GM21360 (cell line): ENCODE data around the gene TNFRSF6B.
A peak's percentile ranks its signal among the peaks of the same experiment; 100 is the strongest.

Experiments
- ATAC-seq: cut with Tn5 transposase; IDR thresholded peaks from one replicate; pipeline ENCODE4 v1.9.1; 2021; ENCODE audit warnings: mild to moderate bottlenecking, moderate library complexity; ENCODE audit not compliant: unreplicated experiment

TNFRSF6B gene

DNA sequence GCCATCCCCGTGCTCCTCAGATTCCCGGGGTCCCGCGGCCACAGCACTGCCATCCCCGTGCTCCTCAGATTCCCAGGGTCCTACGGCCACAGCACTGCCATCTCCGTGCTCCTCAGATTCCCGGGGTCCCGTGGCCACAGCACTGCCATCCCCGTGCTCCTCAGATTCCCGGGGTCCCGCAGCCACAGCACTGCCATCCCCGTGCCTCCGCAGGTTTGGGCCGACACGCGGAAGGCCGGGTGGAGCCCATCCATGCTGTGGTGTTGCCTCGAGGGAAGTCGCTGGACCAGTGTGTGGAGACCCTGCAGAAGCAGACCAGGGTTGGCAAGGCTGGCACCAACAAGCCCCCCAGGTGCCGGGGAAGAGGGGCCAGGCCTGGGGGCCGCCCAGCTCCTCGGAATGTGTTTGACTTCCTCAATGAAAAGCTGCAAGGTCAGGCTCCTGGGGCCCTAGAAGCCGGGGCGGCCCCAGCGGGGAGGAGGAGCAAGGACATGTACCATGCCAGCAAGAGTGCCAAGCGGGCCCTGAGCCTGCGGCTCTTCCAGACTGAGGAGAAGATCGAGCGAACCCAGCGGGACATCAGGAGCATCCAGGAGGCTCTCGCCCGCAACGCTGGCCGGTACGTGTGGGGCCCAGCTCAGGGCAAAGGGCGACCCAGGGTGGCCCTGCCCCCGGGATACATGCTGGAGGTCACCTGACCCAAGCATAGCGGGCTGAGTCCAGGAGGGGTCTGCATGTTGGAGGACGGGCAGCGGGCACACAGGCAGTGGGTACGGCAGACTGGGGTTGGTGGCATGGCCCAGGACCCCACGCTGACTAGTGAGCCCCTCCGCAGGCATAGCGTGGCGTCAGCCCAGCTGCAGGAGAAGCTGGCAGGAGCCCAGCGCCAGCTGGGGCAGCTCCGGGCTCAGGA lies 38.8 kb downstream of the TNFRSF6B start:
- ATAC-seq: no peak

DNA sequence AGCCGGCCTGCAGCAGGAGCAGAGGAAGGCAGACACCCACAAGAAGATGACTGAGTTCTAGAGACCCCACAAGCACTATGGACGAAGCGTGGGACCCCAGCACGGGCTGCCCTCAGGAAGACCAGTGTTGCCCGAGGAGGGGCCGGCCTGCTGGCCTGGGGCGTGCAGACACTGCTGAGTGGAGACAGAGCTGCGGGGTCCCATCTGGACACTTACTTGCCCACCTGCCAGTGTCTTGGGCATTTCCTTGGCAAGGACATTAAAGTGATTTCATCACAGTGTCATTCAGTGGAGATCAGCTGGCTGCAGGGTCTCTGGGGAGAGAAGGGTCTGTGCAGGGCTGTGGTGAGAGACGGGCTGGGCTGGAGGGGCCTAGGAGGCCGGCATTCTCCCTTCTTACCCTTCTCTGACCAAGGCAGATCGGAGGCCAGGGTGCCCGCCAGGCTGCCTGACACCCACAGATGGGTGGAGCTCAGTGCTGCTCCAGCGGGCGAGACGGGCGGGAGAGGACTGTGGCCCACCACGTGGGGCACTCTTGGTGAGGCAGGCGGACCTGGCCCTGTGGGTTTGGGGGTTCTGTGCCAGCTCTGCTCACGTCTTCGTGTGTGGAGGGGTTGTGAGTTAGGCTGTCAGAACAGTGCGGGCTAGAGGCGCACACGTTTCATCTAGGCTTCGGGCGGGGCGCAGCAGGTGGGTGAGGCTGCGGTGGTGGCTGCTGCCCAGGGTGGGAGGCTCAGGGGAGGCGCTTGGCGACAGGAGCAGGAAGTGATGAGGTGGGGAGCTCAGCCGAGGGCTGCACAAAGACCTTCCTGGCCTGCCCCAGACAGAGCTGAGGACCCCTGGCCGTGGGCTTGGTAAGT lies 39.6 kb downstream of the TNFRSF6B start, which contains the start of gene LIME1:
Gene LIME1 (plus strand): TSS at position 806 of the 860 bp plus-strand sequence. CDS start 886 bp downstream, outside the sequence.
- ATAC-seq: no peak

DNA sequence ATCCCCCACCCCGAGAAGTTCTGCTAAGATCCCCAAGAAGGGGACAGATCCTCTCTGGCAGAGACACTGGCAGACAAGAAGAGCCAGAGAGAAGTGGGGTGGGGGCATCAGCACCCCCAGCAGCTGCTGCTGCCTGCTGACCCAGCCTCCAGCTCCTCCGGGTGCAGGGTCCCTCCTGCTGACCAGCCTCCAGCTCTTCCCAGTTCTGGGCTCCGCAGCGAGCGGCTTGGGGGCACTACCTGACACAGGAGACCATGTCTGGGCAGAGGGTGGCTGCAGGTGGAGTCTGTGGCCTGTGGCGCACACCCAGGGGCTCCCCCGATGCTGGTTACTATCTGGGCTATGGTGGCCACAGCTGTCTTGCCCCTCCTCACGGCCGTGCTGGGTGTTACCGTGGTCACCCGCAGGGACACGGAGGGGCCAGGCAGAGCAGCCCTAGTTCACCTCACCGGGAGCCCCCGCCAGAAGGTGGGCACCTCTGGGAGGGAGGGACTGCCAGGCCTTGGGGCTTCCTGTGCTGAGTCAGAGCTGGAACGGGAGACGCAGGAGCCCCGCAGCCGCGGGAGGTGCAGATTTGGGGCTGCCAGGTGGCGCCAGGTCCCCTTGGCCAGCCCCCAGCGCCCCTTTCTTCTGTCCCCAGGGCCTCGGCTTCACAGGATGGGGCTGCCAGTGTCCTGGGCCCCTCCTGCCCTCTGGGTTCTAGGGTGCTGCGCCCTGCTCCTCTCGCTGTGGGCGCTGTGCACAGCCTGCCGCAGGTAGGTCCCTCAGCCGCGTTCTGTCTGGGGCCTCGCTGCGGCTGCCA lies 40.6 kb downstream of the TNFRSF6B start:
- no peak for ATAC-seq

DNA sequence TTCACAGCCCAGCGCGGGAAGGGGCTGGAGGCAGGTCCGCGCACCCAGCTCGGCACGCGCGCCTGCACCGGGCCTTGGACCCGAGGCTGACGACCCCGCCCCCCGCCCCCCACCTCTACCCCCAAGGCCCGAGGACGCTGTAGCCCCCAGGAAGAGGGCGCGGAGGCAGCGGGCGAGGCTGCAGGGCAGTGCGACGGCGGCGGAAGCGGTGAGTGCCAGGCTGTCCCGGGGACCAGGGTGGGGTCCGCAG lies 41.2 kb downstream of the TNFRSF6B start:
- no peak for ATAC-seq

DNA sequence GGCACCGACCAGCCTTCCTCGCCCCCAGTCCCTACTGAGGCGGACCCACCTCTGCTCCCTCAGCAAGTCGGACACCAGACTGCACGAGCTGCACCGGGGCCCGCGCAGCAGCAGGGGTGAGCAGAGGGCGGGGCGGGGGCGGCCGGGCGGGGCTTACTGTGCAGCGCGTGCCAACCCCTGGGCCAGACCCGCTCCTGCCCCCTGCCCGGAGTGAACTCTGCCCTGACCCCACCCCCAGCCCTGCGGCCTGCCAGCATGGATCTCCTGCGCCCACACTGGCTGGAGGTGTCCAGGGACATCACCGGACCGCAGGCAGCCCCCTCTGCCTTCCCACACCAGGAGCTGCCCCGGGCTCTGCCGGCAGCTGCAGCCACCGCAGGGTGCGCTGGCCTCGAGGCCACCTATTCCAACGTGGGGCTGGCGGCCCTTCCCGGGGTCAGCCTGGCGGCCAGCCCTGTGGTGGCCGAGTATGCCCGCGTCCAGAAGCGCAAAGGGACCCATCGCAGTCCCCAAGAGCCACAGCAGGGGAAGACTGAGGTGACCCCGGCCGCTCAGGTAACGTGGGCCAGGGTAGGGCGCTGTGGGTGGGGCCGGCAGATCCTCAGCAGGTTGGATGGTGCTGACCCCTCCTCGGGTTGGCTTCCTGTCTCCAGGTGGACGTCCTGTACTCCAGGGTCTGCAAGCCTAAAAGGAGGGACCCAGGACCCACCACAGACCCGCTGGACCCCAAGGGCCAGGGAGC lies 41.7 kb downstream of the TNFRSF6B start:
- ATAC-seq: no peak

DNA sequence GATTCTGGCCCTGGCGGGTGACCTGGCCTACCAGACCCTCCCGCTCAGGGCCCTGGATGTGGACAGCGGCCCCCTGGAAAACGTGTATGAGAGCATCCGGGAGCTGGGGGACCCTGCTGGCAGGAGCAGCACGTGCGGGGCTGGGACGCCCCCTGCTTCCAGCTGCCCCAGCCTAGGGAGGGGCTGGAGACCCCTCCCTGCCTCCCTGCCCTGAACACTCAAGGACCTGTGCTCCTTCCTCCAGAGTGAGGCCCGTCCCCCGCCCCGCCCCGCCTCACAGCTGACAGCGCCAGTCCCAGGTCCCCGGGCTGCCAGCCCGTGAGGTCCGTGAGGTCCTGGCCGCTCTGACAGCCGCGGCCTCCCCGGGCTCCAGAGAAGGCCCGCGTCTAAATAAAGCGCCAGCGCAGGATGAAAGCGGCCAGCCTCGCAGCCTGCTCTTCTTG lies 42.3 kb downstream of the TNFRSF6B start:
- no peak for ATAC-seq

DNA sequence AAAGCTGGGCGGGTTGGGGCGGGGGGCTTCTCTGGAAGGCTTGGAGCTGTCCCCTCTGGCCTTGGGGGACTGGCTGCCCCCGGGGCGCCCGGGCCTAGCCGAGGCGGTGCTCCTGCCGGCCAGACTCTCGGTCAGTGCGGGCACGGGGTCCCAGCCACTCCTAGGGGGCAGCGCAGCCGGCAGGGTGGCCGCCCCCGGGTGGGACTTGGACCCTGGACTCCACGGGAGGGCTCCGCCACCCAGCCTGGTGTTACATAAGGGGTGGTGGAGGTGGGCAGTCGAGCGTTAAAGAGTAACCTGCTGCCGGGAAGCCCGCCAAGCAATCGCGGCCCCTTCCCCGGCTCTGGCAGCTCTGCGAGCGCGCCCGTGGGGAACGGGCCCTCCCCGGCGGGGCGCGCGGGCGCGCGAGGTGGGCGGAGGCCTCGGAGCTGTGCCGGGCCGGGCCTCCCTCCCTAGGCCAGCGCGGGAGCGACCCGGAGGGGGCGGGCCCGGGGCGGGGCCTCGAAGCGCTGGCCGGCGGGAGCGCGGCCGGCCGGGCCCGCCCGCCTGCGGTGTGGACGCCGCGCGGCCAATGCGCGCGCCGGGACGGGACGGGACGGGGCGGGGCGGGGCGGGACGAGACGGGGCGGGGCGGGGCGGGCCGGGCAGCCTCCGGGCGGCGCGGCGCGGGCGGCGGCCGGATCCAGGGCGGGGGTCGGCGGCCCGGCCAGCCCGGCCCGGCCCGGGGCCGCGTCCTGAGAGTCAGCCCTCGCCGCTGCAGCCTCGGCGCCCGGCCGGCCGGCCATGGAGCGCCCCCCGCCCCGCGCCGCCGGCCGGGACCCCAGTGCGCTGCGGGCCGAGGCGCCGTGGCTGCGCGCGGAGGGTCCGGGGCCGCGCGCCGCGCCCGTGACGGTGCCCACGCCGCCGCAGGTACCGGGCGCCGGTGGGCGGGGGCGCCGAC lies 42.9 kb downstream of the TNFRSF6B start, which contains the start of gene SLC2A4RG:
Gene SLC2A4RG (plus strand): TSS at position 647 of the 940 bp plus-strand sequence. CDS start 137 bp downstream, at position 784.
- peak; percentile 45 for ATAC-seq

DNA sequence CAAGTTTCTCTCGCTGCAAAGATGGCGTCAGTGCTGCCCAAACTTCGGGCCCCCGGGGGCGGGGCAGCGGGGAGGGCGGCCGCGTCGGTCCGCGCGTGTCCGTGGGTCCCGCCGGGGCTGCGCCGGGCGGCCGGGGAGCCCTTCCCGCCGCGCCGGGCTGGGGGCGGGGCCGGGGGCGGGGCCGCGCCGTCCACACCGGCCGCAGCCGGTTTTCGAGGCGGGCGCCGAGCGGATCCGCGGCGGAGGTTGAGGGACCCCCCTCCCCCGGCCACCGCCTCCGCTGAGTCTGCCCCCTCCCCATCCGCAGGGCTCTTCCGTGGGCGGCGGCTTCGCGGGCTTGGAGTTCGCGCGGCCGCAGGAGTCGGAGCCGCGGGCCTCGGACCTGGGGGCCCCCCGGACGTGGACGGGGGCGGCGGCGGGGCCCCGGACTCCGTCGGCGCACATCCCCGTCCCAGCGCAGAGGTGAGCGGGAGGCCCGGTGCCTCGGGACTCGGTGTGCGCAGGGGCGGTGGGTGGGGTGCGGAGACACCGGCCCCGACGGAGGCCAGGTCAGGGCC lies 43.7 kb downstream of the TNFRSF6B start:
- ATAC-seq: peak; percentile 9

DNA sequence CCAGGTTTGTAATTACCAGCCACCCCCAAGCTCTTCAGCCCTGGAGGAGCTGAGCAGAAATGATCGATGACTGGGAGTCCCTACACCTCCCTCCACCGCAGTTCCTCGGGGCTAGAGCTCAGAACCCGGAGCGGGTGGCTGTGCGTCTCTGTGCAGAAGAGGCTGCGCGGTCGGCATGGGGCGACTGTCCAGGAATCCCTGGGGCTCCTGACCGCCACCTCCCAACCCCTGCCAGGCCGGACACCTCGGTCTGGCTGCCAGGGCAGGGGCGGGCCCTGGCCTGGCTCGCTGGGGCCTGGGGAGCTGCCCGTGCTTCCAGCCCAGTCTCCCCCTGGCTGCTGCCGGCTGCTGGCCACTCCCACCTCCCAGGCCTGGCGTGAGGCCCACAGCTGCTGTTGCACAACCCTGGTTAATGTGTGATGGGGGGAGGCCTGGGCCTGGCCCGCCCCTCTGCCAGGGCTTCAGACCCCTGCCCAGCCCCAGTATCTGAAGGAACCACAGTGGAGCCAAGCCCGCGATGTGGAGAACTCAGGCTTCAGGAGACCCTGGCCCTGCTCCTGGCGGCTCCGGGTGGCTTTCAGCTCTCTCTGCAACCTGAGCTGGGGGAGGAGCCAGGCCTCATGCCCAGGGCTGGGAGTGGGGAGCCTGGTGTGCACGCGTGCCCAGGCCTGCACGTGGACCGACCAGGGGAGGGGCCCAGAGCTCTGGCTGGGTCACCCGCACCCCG lies 44.3 kb downstream of the TNFRSF6B start:
- no peak for ATAC-seq

DNA sequence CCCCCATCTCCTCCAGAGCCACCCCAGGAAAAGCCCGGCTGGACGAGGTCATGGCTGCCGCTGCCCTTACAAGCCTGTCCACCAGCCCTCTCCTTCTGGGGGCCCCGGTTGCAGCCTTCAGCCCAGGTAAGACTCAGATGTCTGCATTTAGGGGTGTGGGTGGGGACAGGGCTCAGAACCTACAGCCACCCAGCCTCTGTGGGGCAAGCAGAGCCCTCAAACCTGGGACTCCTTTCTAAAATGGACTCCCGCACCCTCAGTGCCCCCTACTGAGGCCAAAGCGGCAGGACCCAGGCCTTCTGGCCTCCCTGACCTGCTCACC lies 44.9 kb downstream of the TNFRSF6B start:
- ATAC-seq: no peak

DNA sequence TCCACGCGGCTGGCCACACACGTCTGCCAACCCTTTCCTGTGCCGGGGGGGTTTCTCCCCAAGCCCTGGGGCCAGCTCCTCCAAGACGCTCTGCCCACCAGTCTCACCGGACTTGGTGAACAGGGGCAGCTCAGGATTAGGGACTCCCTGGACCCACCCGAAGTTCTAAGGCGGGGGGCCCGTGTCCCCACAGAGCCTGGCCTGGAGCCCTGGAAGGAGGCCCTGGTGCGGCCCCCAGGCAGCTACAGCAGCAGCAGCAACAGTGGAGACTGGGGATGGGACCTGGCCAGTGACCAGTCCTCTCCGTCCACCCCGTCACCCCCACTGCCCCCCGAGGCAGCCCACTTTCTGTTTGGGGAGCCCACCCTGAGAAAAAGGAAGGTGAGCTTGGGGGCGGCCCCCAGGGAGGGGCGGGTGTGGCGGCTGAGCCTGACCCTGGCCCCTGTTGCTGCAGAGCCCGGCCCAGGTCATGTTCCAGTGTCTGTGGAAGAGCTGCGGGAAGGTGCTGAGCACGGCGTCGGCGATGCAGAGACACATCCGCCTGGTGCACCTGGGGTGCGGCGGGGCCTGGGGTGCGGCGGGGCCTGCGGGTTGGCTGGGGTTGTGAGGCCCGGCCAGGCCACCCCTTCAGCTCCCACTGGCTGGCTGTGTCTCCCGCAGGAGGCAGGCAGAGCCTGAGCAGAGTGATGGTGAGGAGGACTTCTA lies 45.4 kb downstream of the TNFRSF6B start:
- ATAC-seq: no peak

DNA sequence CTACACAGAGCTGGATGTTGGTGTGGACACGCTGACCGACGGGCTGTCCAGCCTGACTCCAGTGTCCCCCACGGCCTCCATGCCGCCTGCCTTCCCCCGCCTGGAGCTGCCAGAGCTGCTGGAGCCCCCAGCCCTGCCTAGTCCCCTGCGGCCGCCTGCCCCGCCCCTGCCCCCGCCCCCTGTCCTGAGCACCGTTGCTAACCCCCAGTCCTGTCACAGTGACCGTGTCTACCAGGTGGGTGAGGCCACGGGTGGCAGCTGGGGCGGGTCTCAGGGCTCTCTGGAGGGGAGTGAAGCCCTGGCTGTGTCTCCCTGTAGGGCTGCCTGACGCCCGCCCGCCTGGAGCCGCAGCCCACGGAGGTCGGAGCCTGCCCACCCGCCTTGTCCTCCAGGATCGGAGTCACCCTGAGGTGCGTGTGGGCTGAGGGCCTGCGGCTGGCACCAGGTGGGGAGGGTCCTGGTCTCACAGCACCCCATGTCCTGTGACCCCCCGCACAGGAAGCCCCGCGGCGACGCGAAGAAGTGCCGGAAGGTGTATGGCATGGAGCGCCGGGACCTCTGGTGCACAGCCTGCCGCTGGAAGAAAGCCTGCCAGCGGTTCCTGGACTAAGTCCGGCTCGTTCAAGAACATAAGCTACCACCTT lies 46.1 kb downstream of the TNFRSF6B start:
- no peak for ATAC-seq

DNA sequence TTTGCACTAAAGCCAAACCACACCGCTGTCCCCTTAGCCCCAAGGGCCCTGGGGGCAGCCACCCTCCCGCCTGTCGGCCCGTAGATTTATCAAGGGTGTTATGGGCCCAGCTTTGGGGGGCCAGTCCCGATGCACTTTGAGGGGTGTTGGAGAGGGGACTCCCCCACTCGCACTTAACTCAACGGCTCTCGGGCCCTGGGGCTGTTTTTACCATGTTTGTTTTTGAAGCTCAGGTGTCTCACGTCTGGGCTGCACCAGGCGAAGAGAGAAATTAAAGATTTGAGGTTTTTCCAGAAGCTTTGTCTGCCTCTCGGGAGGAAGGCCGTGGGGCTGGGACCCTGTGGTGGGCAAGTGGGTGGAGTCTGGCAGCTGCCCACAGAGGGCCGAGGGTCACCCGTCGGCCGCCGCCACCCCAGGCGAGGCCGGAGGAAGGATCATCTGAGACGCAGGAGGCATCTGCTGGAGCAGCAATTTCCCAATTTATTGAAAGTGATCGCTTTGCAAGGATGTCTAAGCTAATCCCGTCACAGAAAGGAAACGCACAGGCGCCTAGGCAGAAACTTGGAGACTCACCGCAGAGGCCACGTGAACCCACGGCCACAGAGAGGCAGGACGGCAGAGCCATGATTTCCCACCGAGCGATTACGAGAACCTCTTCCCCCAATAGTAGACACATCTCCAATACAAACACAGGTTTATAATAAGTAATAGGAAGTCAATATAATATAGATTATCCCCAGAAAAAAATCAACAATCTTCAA lies 46.9 kb downstream of the TNFRSF6B start:
- ATAC-seq: no peak

DNA sequence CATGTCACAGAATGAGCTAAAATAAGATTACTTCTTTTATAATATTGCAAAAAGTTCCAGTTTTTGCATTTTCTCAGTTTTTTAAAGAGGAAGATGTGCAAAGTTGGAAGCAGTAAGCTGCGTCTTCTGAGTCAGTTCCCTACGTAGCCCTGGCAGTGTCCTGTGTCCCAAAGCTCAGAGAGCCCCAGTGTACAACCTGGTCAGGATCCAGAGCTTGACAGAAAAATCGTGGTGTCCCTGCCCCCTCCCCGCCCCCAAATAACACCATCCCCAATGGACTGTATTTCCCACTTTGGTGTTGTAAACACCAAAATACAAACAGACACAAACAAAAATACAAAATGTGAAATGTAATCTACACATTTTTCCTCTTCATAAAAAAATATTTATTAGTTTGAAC lies 47.7 kb downstream of the TNFRSF6B start:
- ATAC-seq: no peak

DNA sequence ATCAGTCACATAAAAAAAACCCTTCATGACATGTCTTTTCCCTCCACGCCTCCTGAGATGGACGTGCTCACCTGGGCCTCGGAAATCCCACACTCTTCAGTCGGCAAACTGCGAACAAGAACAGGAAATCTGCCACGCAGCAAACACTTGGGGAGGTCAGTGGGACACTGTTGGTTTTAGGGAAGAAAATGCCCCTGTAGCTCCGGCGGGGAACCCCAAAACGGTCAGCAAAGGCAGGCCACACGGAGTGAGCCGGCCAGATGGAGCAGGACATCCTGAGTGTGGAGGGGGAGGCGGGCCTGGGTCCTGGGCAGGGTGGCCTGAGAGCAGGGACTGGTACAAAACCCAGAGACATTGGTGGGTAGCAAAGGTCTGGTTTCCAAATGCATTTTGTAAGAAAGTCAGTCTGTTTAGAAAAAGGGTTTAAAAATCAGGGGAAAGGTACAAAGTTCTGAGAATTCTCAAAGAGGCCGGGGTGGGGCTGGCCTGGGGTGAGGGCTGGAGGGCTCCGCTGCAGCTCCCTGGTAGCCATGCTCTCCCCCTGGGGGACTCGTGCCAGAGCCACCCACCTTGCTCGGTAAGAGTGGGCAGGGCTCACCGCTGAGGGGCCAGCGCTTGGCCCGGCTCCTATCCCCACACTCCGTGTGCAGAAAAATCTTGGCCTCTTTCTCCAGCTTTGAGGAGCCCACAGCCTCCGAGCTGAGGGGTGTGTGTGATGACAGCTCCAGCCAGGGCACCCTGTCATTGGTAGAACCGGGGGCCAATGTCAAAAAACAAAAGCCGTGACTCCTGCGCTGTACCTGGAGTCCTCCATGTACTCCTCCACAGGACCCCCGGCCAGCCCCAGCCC lies 48.3 kb downstream of the TNFRSF6B start:
- no peak for ATAC-seq

DNA sequence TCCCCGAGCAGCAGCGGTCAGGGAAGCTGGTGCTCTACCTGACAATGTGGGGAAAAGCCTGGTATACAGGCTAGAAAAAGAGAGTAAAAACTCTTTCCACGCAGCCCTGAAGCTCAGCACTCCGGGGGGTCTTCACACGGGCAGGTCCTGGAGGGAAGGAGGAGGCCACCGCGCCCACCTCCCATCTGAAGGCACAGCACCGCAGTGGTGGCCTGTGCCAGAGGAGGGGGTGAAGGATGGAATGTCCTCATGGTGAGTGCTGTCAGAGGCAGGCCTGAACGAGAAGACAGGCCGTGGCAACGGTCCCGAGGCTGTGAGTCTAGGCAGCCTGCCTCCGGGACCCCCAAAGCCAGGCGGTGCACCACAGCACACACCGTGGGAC lies 49.0 kb downstream of the TNFRSF6B start:
- no peak for ATAC-seq
